OCI-LY1 (cell line): ENCODE data around the gene SERTAD3.

Source experiments
- H2AFZ ChIP-seq: fragments of 200-600 bp; sonication (generic), shearing (Covaris generic); 2 replicates; pipeline ENCODE4 v1.6.0; 2014; ENCODE audit warnings: antibody characterized with exemption, mild to moderate bottlenecking, low read length
- H3F3A ChIP-seq: fragments of 200-600 bp; sonication (generic), shearing (Covaris generic); 2 replicates; pipeline ENCODE4 v1.6.0; 2014; ENCODE audit warnings: mild to moderate bottlenecking, antibody characterized with exemption, low read length, moderate library complexity; ENCODE audit not compliant: insufficient read depth
- H3K27ac ChIP-seq: fragments of 200-600 bp; sonication (generic); 2 replicates; pipeline ENCODE4 v1.5.1; 2014; ENCODE audit warnings: low read length, mixed run types, mild to moderate bottlenecking, low read depth; ENCODE audit not compliant: poor library complexity, severe bottlenecking
- H3K27me3 ChIP-seq: fragments of 200-600 bp; sonication (generic); 2 replicates; pipeline ENCODE4 v1.6.0; 2014; ENCODE audit warnings: antibody characterized with exemption, mild to moderate bottlenecking, low read length, moderate library complexity; ENCODE audit not compliant: insufficient read depth
- H3K36me3 ChIP-seq: fragments of 200-600 bp; sonication (generic); 2 replicates; pipeline ENCODE4 v1.6.1; 2014; ENCODE audit warnings: mild to moderate bottlenecking, antibody characterized with exemption, low read length, moderate library complexity, mixed read lengths; ENCODE audit not compliant: insufficient read depth
- H3K4me1 ChIP-seq: fragments of 200-600 bp; sonication (generic); 2 replicates; pipeline ENCODE4 v1.5.1; 2014; ENCODE audit warnings: mild to moderate bottlenecking, low read length, moderate library complexity; ENCODE audit not compliant: insufficient read depth, severe bottlenecking
- H3K4me2 ChIP-seq: fragments of 200-600 bp; sonication (generic), shearing (Covaris generic); 2 replicates; pipeline ENCODE4 v1.6.1; 2014; ENCODE audit warnings: low read length
- H3K4me3 ChIP-seq: fragments of 200-600 bp; sonication (generic); 2 replicates; pipeline ENCODE4 v1.5.1; 2014; ENCODE audit warnings: low read length, low read depth, mild to moderate bottlenecking, mixed read lengths; ENCODE audit not compliant: poor library complexity, severe bottlenecking
- H3K79me2 ChIP-seq: fragments of 200-600 bp; shearing (Covaris generic); 2 replicates; pipeline ENCODE4 v1.6.1; 2016; ENCODE audit warnings: mixed run types, low read length, mixed read lengths; ENCODE audit not compliant: insufficient read depth
- H3K9ac ChIP-seq: fragments of 200-600 bp; sonication (generic), shearing (Covaris generic); 2 replicates; pipeline ENCODE4 v1.6.1; 2014; ENCODE audit warnings: mild to moderate bottlenecking, low read length, mixed read lengths
- H3K9me2 ChIP-seq: fragments of 200-600 bp; sonication (generic), shearing (Covaris generic); 2 replicates; pipeline ENCODE4 v1.6.1; 2014; ENCODE audit warnings: low read depth, mild to moderate bottlenecking, low read length, mixed read lengths
- H3K9me3 ChIP-seq: fragments of 200-600 bp; shearing (Covaris generic); 2 replicates; pipeline ENCODE4 v1.6.1; 2014; ENCODE audit warnings: low read length, mixed read lengths
- H4K20me1 ChIP-seq: fragments of 200-600 bp; sonication (generic), shearing (Covaris generic); 2 replicates; pipeline ENCODE4 v1.6.0; 2016; ENCODE audit warnings: mild to moderate bottlenecking, low read length; ENCODE audit not compliant: insufficient read depth
- CTCF ChIP-seq: fragments of 200-600 bp; sonication (generic), shearing (Covaris generic); IDR thresholded peaks from 2 replicates; pipeline ENCODE4 v1.5.1; 2017; ENCODE audit warnings: mild to moderate bottlenecking, antibody characterized with exemption, low read length, moderate library complexity, mixed read lengths
- EZH2 ChIP-seq: fragments of 200-600 bp; sonication (generic), shearing (Covaris generic); IDR thresholded peaks from 2 replicates; pipeline ENCODE4 v1.8.0; 2017; ENCODE audit warnings: borderline replicate concordance, mixed run types, mild to moderate bottlenecking, antibody characterized with exemption, low read length, moderate library complexity, mixed read lengths

The SERTAD3 gene

GRCh38 chr19:40446263-40446784 is 2.2 kb upstream of the SERTAD3 start:
- no peak for TF ChIP-seq EZH2
- no peak for TF ChIP-seq CTCF
- H3K4me1 ChIP-seq = peaks cover 13% of the 10 kb centered on the region
- H2AFZ ChIP-seq = no peak overlapping the region
- H4K20me1 ChIP-seq = no peaks in the 10 kb centered on the region
- peaks cover 10% of the 10 kb centered on the region for H3K79me2 ChIP-seq
- no peak overlapping the region for H3K27ac ChIP-seq
- no peaks in the 10 kb centered on the region for H3K27me3 ChIP-seq
- H3K4me3 ChIP-seq = no peak overlapping the region
- no peaks in the 10 kb centered on the region for H3K9me2 ChIP-seq
- peaks cover 9% of the 10 kb centered on the region; the same call in 1 of the 2 replicates for H3K36me3 ChIP-seq
- H3F3A ChIP-seq = no peaks in the 10 kb centered on the region
- no peak overlapping the region for H3K9ac ChIP-seq
- no peak overlapping the region for H3K4me2 ChIP-seq
- H3K9me3 ChIP-seq = no peaks in the 10 kb centered on the region

GRCh38 chr19:40445780-40446262 is 1.7 kb upstream of the SERTAD3 start:
- Histone ChIP-seq H3F3A (no peaks in the 10 kb centered on the region), H3K9me3 (no peaks in the 10 kb centered on the region), H2AFZ (no peak overlapping the region), H3K27me3 (no peaks in the 10 kb centered on the region), H3K36me3 (peaks cover 14% of the 10 kb centered on the region; the same call in 1 of the 2 replicates), H3K4me2 (no peak overlapping the region), H4K20me1 (no peaks in the 10 kb centered on the region), H3K79me2 (peaks cover 10% of the 10 kb centered on the region), H3K4me3 (no peak overlapping the region), H3K9me2 (no peaks in the 10 kb centered on the region), H3K4me1 (peaks cover 13% of the 10 kb centered on the region), H3K9ac (no peak overlapping the region), H3K27ac (no peak overlapping the region)
- TF ChIP-seq CTCF = no peak

- Histone ChIP-seq H2AFZ (peak overlapping the region; percentile 68), H3K9me3 (no peaks in the 10 kb centered on the region), H3F3A (no peaks in the 10 kb centered on the region), H3K79me2 (peaks cover 10% of the 10 kb centered on the region), H3K9me2 (no peaks in the 10 kb centered on the region), H3K27me3 (no peaks in the 10 kb centered on the region), H4K20me1 (no peaks in the 10 kb centered on the region), H3K9ac (peak overlapping the region; percentile 51; the same call in 1 of the 2 replicates), H3K27ac (no peak overlapping the region), H3K4me2 (peak overlapping the region; percentile 78), H3K36me3 (peaks cover 21% of the 10 kb centered on the region; the same call in 1 of the 2 replicates), H3K4me1 (peaks cover 13% of the 10 kb centered on the region), H3K4me3 (peak overlapping the region; percentile 88)
- no peak for TF ChIP-seq EZH2
- peak; percentile 54 for TF ChIP-seq CTCF
These were observed 734 bp upstream of the SERTAD3 start for GRCh38 chr19:40444825-40445312.
